Keratinocyte (primary cell): ENCODE data around the gene UGT1A10.

Experiments used
- EZH2 ChIP-seq: IDR thresholded peaks from one replicate; pipeline ENCODE4 v1.6.1; 2012; ENCODE audit warnings: inconsistent platforms, mild to moderate bottlenecking, low read length, moderate library complexity
- TF ChIP-seq, protein P1 (sequence below), 3 experiments: IDR thresholded peaks in 1 of 3; conservative IDR thresholded peaks in 1 of 3; optimal IDR thresholded peaks in 1 of 3; 2 replicates in 2 of 3; 3 replicates in 1 of 3; pipeline versions ENCODE3 to v1.5.1; 2011; ENCODE audit warnings: low read length in 3 of 3, mild to moderate bottlenecking in 3 of 3, moderate library complexity in 2 of 3, control low read depth in 1 of 3, inconsistent platforms in 1 of 3; ENCODE audit not compliant: insufficient read depth in 2 of 3; ENCODE audit errors: extremely low read depth in 1 of 3

DNA sequence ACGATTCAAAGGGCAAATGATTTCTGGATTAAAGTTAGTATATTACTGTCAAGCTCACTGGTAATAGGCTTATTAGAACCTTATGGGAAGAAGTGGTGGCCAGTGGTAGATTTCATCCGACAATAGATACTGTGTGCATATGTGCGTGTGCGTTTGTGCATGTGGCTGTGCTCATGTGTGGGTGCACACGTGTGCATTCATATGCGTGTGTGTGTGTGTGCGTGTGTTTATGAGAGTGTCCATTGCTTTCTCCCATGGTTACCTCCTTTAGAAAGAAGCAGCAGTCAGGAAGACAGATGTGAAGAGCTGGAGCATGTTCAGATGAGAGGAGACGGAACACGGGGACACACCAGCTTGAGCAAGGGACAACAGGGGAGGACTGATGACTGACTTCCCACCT lies 133.0 kb downstream of the UGT1A10 start:
- TF ChIP-seq, protein P1, sequence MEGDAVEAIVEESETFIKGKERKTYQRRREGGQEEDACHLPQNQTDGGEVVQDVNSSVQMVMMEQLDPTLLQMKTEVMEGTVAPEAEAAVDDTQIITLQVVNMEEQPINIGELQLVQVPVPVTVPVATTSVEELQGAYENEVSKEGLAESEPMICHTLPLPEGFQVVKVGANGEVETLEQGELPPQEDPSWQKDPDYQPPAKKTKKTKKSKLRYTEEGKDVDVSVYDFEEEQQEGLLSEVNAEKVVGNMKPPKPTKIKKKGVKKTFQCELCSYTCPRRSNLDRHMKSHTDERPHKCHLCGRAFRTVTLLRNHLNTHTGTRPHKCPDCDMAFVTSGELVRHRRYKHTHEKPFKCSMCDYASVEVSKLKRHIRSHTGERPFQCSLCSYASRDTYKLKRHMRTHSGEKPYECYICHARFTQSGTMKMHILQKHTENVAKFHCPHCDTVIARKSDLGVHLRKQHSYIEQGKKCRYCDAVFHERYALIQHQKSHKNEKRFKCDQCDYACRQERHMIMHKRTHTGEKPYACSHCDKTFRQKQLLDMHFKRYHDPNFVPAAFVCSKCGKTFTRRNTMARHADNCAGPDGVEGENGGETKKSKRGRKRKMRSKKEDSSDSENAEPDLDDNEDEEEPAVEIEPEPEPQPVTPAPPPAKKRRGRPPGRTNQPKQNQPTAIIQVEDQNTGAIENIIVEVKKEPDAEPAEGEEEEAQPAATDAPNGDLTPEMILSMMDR (optimal IDR thresholded peaks at IDR 0.05 in 1 of 3, IDR thresholded peaks at IDR 0.05 in 1 of 3, conservative IDR thresholded peaks at IDR 0.05 in 1 of 3; ENCODE audit: extremely low read depth in 1 of 3, insufficient read depth in 2 of 3, low read length in 3 of 3), result no peak
- no peak for TF ChIP-seq EZH2
